ENCODE data around the gene C14orf119. TPM values are rescaled to one million over a fixed set of nuclear protein-coding genes. Genes with fewer than 3 reads are reported as not detected.
A peak's percentile ranks its signal among the peaks of the same experiment; 100 is the strongest.

C14orf119 gene
- 10 to 100 TPM; 29.6 to 34.4 (median 32.8) TPM for total RNA-seq

- Histone ChIP-seq H3K27me3 (no peaks in the 10 kb centered on the region), H3K27ac (peak within 1 kb of the TSS; percentile 98 to 99), H3K4me3 (peak within 1 kb of the TSS; percentile 68 to 80 (median 74)), H3K36me3 (no peaks in the 10 kb centered on the region), H3K4me1 (peaks cover 0 to 16% of the 10 kb centered on the region in 2 donors), H3K9me3 (no peaks in the 10 kb centered on the region)
- peak; percentile 6 to 88 (median 61) for TF ChIP-seq POLR2AphosphoS5 (IDR thresholded peaks at IDR 0.05)
- TF ChIP-seq, protein P1, sequence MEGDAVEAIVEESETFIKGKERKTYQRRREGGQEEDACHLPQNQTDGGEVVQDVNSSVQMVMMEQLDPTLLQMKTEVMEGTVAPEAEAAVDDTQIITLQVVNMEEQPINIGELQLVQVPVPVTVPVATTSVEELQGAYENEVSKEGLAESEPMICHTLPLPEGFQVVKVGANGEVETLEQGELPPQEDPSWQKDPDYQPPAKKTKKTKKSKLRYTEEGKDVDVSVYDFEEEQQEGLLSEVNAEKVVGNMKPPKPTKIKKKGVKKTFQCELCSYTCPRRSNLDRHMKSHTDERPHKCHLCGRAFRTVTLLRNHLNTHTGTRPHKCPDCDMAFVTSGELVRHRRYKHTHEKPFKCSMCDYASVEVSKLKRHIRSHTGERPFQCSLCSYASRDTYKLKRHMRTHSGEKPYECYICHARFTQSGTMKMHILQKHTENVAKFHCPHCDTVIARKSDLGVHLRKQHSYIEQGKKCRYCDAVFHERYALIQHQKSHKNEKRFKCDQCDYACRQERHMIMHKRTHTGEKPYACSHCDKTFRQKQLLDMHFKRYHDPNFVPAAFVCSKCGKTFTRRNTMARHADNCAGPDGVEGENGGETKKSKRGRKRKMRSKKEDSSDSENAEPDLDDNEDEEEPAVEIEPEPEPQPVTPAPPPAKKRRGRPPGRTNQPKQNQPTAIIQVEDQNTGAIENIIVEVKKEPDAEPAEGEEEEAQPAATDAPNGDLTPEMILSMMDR (IDR thresholded peaks at IDR 0.05), result peak in 1 of 3 donors; percentile 26
- TF ChIP-seq POLR2A (IDR thresholded peaks at IDR 0.05), result peak; percentile 68
- intact Hi-C loops (cut with DNase I; ENCODE audit: low total_unique reads), result no loop called here
- DNase-seq (ENCODE audit: low spot score in 2 of 2), result peak; percentile 99 to 100
These were observed at the start of gene C14orf119 for GRCh38 chr14:23095196-23096108. C14orf119 (plus strand) TSS chr14:23095505; CDS start chr14:23097659, 2,154 bp downstream.

GRCh38 chr14:23047034-23047634 is 48.2 kb upstream of the C14orf119 start:
- TF ChIP-seq POLR2A (IDR thresholded peaks at IDR 0.05) (no peak), POLR2AphosphoS5 (IDR thresholded peaks at IDR 0.05) (no peak)
- TF ChIP-seq, protein P1 (IDR thresholded peaks at IDR 0.05), result no peak
- no peak overlapping the region for H3K27ac ChIP-seq
- H3K4me3 ChIP-seq, result no peak overlapping the region
- H3K9me3 ChIP-seq, result no peaks in the 10 kb centered on the region
- no peak for DNase-seq (ENCODE audit: low spot score in 2 of 2)
- no peaks in the 10 kb centered on the region for H3K36me3 ChIP-seq
- intact Hi-C loops (cut with DNase I; ENCODE audit: low total_unique reads), result no loop called here
- no peaks in the 10 kb centered on the region for H3K27me3 ChIP-seq
- H3K4me1 ChIP-seq, result no peaks in the 10 kb centered on the region

GRCh38 chr14:23047751-23048693 is 47.3 kb upstream of the C14orf119 start:
- Histone ChIP-seq H3K36me3 (no peaks in the 10 kb centered on the region), H3K4me3 (no peak overlapping the region), H3K27ac (no peak overlapping the region), H3K27me3 (no peaks in the 10 kb centered on the region), H3K9me3 (no peaks in the 10 kb centered on the region), H3K4me1 (no peaks in the 10 kb centered on the region)
- TF ChIP-seq POLR2A (IDR thresholded peaks at IDR 0.05) (no peak), POLR2AphosphoS5 (IDR thresholded peaks at IDR 0.05) (no peak)
- TF ChIP-seq, protein P1 (IDR thresholded peaks at IDR 0.05), result no peak
- intact Hi-C loops (cut with DNase I; ENCODE audit: low total_unique reads), result no loop called here
- DNase-seq (ENCODE audit: low spot score in 2 of 2), result no peak

- H3K4me3 ChIP-seq, result no peak overlapping the region
- no peak for DNase-seq (ENCODE audit: low spot score in 2 of 2)
- no peaks in the 10 kb centered on the region for H3K4me1 ChIP-seq
- no peak for TF ChIP-seq POLR2AphosphoS5 (IDR thresholded peaks at IDR 0.05)
- TF ChIP-seq, protein P1 (IDR thresholded peaks at IDR 0.05), result no peak
- TF ChIP-seq POLR2A (IDR thresholded peaks at IDR 0.05), result no peak
- no peaks in the 10 kb centered on the region for H3K9me3 ChIP-seq
- intact Hi-C loops (cut with DNase I; ENCODE audit: low total_unique reads), result no loop called here
- H3K27ac ChIP-seq, result no peak overlapping the region
- no peaks in the 10 kb centered on the region for H3K36me3 ChIP-seq
- no peaks in the 10 kb centered on the region for H3K27me3 ChIP-seq
These were observed 46.3 kb upstream of the C14orf119 start for GRCh38 chr14:23049011-23049410.

Data from breast epithelium (tissue), 4 donors.